Activated CD8-positive, alpha-beta T cell treated with anti-CD3 and anti-CD28 coated beads for 36 hours (primary cell): ENCODE data around the gene GAB1. TPM values are rescaled to one million over a fixed set of nuclear protein-coding genes. Genes with fewer than 3 reads are reported as not detected.

Source experiments
- ATAC-seq: fragments of 200-7000 bp; cut with Tn5 transposase; one replicate; pipeline ENCODE4 v1.10.0; 2021; ENCODE audit warnings: mild to moderate bottlenecking, moderate library complexity
- CTCF ChIA-PET: fragments of 350-600 bp; sonication (Branson Sonifier 250); formaldehyde crosslinking; loops from one replicate; lab custom pipeline; 2021; ENCODE audit warnings: antibody characterized with exemption; lab: Charles Lee
- POLR2A ChIA-PET: fragments of 350-600 bp; sonication (Branson Sonifier 250); formaldehyde crosslinking; loops from one replicate; lab custom pipeline; 2021; ENCODE audit warnings: antibody characterized with exemption; lab: Charles Lee
- DNase-seq: peaks from one replicate; pipeline ENCODE4 v3.0.0-alpha.2; 2020
- H3K27ac Mint-ChIP-seq: one replicate; pipeline ENCODE4 v1.8.0; 2021; ENCODE audit warnings: mild to moderate bottlenecking, mixed read lengths
- H3K27me3 Mint-ChIP-seq: one replicate; pipeline ENCODE4 v1.8.0; 2021; ENCODE audit warnings: mixed read lengths
- H3K36me3 Mint-ChIP-seq: one replicate; pipeline ENCODE4 v1.8.0; 2021; ENCODE audit warnings: low read depth, mixed read lengths
- H3K4me1 Mint-ChIP-seq: one replicate; pipeline ENCODE4 v1.8.0; 2021; ENCODE audit warnings: low read depth, mixed read lengths
- H3K4me3 Mint-ChIP-seq: one replicate; pipeline ENCODE4 v1.8.0; 2021; ENCODE audit warnings: mild to moderate bottlenecking, moderate library complexity, mixed read lengths
- H3K9me3 Mint-ChIP-seq: one replicate; pipeline ENCODE4 v1.8.0; 2021; ENCODE audit warnings: mixed read lengths
- intact Hi-C: fragments of 100-400 bp; cut with micrococcal nuclease; formaldehyde crosslinking; loops from one replicate; pipeline ENCODE4 v1.10.0; 2022
- total RNA-seq, 2 experiments: library from RNA; stranded (reverse); gene quantifications; one replicate each; pipeline ENCODE4 v1.2.3, GENCODE V29; 2021
- TF ChIP-seq, protein P1 (sequence below): fragments of 200-600 bp; IDR thresholded peaks from one replicate; pipeline ENCODE4 v1.8.0; 2022; ENCODE audit warnings: antibody characterized with exemption, mild to moderate bottlenecking

Gene GAB1
- total RNA-seq, 2 experiments from 2014 or later, result 0.20 to 0.34 TPM

DNA sequence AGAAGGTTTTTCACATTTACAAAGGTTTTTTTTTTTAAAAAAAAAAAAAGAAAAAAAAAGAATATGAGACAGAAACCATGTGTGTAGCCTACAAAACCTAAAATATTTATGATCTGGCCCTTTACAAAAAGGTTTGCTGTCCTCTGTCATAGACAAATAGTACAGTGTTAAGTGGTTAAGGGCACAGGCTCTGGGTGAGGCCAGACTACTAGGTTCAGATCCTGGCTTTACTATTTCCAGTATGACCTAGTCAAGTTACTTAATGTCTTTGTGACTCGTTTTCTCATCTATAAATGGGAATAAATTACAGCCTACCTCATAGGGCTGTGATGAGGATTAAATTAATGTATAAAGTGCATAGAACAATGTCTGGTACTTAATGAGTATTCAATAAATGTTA lies 56.5 kb downstream of the GAB1 start:
- ATAC-seq, result no peak
- Mint-ChIP-seq H3K36me3 (no peaks in the 10 kb centered on the region), H3K4me1 (no peaks in the 10 kb centered on the region), H3K9me3 (no peaks in the 10 kb centered on the region), H3K4me3 (no peak overlapping the region), H3K27me3 (peaks cover 19% of the 10 kb centered on the region), H3K27ac (no peak overlapping the region)
- POLR2A ChIA-PET, result no interaction called here
- TF ChIP-seq, protein P1, sequence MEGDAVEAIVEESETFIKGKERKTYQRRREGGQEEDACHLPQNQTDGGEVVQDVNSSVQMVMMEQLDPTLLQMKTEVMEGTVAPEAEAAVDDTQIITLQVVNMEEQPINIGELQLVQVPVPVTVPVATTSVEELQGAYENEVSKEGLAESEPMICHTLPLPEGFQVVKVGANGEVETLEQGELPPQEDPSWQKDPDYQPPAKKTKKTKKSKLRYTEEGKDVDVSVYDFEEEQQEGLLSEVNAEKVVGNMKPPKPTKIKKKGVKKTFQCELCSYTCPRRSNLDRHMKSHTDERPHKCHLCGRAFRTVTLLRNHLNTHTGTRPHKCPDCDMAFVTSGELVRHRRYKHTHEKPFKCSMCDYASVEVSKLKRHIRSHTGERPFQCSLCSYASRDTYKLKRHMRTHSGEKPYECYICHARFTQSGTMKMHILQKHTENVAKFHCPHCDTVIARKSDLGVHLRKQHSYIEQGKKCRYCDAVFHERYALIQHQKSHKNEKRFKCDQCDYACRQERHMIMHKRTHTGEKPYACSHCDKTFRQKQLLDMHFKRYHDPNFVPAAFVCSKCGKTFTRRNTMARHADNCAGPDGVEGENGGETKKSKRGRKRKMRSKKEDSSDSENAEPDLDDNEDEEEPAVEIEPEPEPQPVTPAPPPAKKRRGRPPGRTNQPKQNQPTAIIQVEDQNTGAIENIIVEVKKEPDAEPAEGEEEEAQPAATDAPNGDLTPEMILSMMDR, result no peak
- DNase-seq, result no peak
- intact Hi-C loops, result no loop called here
- CTCF ChIA-PET, result no interaction called here

DNA sequence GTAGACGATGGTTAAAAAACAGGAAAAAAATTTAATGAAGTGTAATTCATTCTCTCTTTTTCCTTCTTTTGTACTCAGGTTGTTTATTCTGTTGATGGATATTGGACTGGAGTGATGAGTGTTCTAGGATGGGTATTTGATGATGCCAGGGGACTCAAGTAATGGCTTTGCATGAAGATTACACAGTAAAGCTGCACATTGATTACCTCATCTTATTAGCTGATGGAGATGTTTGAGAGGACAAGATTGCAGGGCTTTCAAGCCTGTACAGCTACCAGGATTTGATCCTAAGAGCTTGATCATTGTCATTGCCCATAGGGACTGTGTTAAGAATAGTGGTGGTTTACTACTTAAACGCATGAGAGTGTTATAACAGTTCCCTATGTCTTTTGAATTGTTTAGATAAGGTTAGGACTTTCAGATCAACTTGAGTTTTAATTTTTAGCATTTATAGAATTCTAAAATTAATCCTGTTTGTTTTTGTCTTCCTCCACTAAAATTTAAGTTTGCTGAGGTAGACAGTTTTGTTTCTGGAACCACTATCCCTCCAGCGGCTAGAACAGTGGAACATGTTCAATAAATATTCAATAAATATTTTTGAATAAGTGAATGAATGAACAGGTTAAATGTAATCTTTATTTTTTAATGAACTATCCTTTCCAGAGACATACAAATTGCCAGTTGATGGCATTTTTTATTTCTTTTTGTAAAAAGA lies 58.2 kb downstream of the GAB1 start:
- no peak overlapping the region for H3K27ac Mint-ChIP-seq
- H3K27me3 Mint-ChIP-seq, result peaks cover 20% of the 10 kb centered on the region
- intact Hi-C loops, result no loop called here
- CTCF ChIA-PET, result interaction anchor here (0.9 kb wide), 1 partner anchor 20 kb away, joined by 3 read pairs; no protein-coding TSS in a partner anchor
- no peaks in the 10 kb centered on the region for H3K36me3 Mint-ChIP-seq
- DNase-seq (no peak), ATAC-seq (no peak)
- TF ChIP-seq, protein P1, result no peak
- H3K4me3 Mint-ChIP-seq, result no peak overlapping the region
- no peaks in the 10 kb centered on the region for H3K9me3 Mint-ChIP-seq
- peaks cover 2% of the 10 kb centered on the region for H3K4me1 Mint-ChIP-seq
- POLR2A ChIA-PET, result no interaction called here

DNA sequence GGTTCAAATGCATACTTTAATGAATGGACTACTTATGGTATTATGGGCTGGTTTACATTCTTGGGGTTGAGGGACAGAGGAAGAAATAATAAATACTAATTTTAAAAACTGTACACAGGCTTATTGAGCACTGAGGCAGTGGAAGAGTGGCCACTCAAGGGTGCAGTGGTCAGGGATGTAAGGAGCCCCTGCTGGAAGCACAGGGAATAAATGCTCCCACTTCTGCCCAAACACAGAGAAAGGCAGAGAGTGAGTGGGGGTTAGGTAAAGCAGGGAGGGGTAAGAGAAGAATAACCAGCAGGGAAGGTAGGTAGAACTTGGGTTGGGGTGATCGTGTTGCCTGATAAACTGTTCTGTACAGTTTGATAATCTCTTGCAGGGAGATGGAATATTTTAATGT lies 60.0 kb downstream of the GAB1 start:
- Mint-ChIP-seq H3K36me3 (no peaks in the 10 kb centered on the region), H3K4me3 (no peak overlapping the region), H3K4me1 (peaks cover 2% of the 10 kb centered on the region), H3K27me3 (peaks cover 18% of the 10 kb centered on the region), H3K9me3 (no peaks in the 10 kb centered on the region), H3K27ac (no peak overlapping the region)
- no peak for DNase-seq
- POLR2A ChIA-PET, result no interaction called here
- CTCF ChIA-PET, result no interaction called here
- no peak for ATAC-seq
- intact Hi-C loops, result no loop called here
- TF ChIP-seq, protein P1, result no peak

DNA sequence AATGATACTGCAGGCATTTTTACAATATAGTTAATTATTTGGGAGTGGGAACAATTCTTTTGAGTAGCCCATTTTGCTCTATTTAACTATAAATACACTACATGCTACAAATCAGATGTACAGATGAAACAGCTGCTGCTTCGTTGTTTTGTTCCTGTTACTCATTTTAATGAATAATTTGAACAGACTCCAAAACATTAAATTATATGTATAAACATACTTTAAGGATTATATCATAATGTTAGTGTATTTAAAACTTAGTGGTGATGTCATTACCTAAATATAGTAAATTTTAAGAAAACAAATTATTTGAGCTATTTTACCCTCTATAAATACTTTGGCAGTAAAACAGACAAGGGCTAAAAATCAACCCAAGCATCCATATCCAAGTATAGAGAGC lies 60.7 kb downstream of the GAB1 start:
- no peak overlapping the region for H3K27ac Mint-ChIP-seq
- POLR2A ChIA-PET, result no interaction called here
- no peak for DNase-seq
- intact Hi-C loops, result no loop called here
- H3K4me1 Mint-ChIP-seq, result peaks cover 2% of the 10 kb centered on the region
- no peak for ATAC-seq
- peaks cover 18% of the 10 kb centered on the region for H3K27me3 Mint-ChIP-seq
- TF ChIP-seq, protein P1, result no peak
- CTCF ChIA-PET, result interaction anchor here (1.6 kb wide), 1 partner anchor 36 kb away, joined by 4 read pairs; no protein-coding TSS in a partner anchor
- H3K9me3 Mint-ChIP-seq, result no peaks in the 10 kb centered on the region
- H3K4me3 Mint-ChIP-seq, result no peak overlapping the region
- H3K36me3 Mint-ChIP-seq, result no peaks in the 10 kb centered on the region

DNA sequence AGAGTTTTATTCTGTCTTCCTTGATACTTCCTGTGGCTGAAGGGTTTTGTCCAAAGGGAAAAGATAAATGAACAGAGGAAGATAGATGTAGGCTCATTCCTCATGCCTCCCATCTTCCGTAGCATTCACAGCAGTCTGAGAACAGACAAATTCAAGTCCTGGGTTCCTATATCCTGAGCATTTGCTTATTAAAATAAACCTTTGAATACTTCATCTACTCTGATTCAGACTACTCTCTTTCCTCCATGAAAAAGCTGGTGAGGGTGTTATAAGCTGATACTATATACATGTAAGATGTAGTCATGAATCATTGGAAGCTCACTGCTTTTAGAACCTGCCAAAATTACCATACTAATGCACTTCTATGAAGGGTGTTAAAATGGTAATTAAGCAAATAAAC lies 61.2 kb downstream of the GAB1 start:
- CTCF ChIA-PET, result interaction anchor here (1.6 kb wide), 1 partner anchor 35 kb away, joined by 4 read pairs; no protein-coding TSS in a partner anchor
- H3K4me1 Mint-ChIP-seq, result peaks cover 2% of the 10 kb centered on the region
- POLR2A ChIA-PET, result no interaction called here
- intact Hi-C loops, result no loop called here
- peaks cover 18% of the 10 kb centered on the region for H3K27me3 Mint-ChIP-seq
- no peak for DNase-seq
- no peak overlapping the region for H3K27ac Mint-ChIP-seq
- TF ChIP-seq, protein P1, result no peak
- H3K36me3 Mint-ChIP-seq, result no peaks in the 10 kb centered on the region
- no peak for ATAC-seq
- H3K4me3 Mint-ChIP-seq, result no peak overlapping the region
- H3K9me3 Mint-ChIP-seq, result no peaks in the 10 kb centered on the region
